ENCODE data around the gene CYB561D1. TPM values are rescaled to one million over a fixed set of nuclear protein-coding genes. Genes with fewer than 3 reads are reported as not detected.

The CYB561D1 gene
- total RNA-seq, 1 experiment from 2014 or later: 11.7 TPM

DNA sequence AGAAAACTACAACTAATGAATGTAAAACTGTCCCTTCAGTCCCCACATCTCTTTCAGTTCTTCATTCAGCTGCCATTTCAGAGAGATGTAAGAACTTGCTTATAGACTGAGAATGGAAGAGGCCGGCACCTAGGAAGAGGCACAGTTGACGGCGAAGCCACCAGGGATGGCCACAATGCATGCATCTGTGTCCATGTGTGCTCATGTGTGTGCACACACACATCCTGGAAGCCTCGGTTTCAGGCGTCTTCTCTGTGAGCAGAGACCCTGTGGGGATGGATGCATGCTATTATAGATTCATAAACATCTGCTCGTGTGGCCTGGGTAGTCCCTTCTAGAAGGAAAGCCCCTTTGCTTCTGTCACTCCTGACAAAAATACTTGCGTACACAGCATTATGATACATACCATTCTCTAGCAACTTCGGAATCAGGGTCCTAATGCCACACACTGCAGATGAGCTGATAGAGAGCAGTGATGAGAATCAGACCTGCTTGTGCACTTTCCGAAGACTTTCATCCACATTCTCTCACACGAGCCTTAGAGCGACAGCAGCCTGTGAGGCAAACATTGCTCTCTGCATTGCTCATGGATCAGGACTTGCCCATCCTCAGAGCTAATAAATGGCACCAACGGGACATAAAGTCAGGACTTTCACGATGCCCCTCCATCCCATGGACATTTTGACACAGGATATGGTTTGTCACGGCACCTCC, 33.4 kb downstream of the CYB561D1 start:
- no peak for DNase-seq
- intact Hi-C loops (cut with micrococcal nuclease; ENCODE audit: unreplicated experiment): no loop called here
- Histone ChIP-seq H2AFZ (no peak overlapping the region), H3K9me2 (ENCODE audit: insufficient read depth) (no peaks in the 10 kb centered on the region), H3K36me3 (ENCODE audit: low read depth) (no peaks in the 10 kb centered on the region), H3K79me2 (ENCODE audit: low read depth) (no peaks in the 10 kb centered on the region), H3K4me3 (no peak overlapping the region), H3K27ac (no peak overlapping the region), H3K4me1 (replicated peaks; ENCODE audit: insufficient read depth) (no peaks in the 10 kb centered on the region), H3K9me3 (ENCODE audit: insufficient read depth, low read depth) (no peaks in the 10 kb centered on the region), H3F3A (ENCODE audit: insufficient read depth, low read depth) (no peaks in the 10 kb centered on the region), H3K4me2 (no peak overlapping the region), H4K20me1 (ENCODE audit: insufficient read depth) (no peaks in the 10 kb centered on the region), H3K27me3 (ENCODE audit: insufficient read depth, low read depth) (peaks cover 26% of the 10 kb centered on the region)
- POLR2A ChIA-PET (ENCODE audit: unreplicated experiment): no interaction called here
- TF ChIP-seq, protein P1, sequence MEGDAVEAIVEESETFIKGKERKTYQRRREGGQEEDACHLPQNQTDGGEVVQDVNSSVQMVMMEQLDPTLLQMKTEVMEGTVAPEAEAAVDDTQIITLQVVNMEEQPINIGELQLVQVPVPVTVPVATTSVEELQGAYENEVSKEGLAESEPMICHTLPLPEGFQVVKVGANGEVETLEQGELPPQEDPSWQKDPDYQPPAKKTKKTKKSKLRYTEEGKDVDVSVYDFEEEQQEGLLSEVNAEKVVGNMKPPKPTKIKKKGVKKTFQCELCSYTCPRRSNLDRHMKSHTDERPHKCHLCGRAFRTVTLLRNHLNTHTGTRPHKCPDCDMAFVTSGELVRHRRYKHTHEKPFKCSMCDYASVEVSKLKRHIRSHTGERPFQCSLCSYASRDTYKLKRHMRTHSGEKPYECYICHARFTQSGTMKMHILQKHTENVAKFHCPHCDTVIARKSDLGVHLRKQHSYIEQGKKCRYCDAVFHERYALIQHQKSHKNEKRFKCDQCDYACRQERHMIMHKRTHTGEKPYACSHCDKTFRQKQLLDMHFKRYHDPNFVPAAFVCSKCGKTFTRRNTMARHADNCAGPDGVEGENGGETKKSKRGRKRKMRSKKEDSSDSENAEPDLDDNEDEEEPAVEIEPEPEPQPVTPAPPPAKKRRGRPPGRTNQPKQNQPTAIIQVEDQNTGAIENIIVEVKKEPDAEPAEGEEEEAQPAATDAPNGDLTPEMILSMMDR (conservative IDR thresholded peaks at IDR 0.05): no peak
- TF ChIP-seq EZH2 (IDR thresholded peaks at IDR 0.05; ENCODE audit: low read depth): no peak
- no TSS peak for BruUV-seq (replicated peaks)
- CTCF ChIA-PET: no interaction called here

DNA sequence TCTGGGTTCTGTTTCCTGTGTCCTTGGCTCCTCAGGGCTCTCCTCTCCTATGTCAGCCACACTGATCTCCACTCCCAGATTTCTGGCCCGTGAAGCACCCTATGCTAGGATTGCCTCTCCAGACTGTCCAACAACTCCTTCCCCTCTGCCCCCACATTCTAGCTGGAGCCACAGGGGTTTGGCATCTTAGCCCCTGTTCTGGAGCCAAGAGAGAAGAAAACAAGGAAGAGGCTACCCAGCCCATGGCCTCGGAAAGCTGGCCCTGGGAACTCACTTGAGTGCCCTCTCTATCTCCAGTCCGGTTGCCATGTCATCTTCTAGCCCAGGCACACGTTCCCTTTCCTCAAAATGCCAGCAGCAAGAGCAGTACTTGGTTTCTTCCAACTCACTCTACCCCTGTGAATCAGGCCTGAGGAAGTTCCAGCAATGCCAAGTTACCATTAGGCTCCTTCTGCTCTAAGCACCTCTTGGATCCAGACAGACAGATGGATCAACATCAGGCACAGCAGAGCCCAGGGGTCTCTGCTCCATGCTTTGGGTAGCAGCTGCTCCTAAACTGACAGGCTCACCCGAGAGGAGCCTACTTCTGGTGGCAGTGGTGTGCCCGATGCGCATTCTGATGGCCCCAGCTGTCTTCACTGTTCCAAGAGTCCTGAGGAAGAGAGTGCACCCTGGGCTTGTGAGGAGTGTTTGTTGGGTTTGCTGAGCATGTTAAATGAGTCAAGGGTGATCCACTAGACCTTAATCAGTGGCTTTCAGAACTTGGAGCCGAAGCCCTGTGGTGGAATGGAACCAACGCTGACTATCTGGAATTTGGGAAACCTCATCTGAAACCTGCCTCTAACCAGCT, 34.2 kb downstream of the CYB561D1 start:
- no peaks in the 10 kb centered on the region for H3K79me2 ChIP-seq (ENCODE audit: low read depth)
- no peak overlapping the region for H3K27ac ChIP-seq
- H3K9me2 ChIP-seq (ENCODE audit: insufficient read depth): no peaks in the 10 kb centered on the region
- no peaks in the 10 kb centered on the region for H3K4me1 ChIP-seq (replicated peaks; ENCODE audit: insufficient read depth)
- H4K20me1 ChIP-seq (ENCODE audit: insufficient read depth): no peaks in the 10 kb centered on the region
- CTCF ChIA-PET: no interaction called here
- H2AFZ ChIP-seq: no peak overlapping the region
- no peaks in the 10 kb centered on the region for H3K36me3 ChIP-seq (ENCODE audit: low read depth)
- H3K9me3 ChIP-seq (ENCODE audit: insufficient read depth, low read depth): no peaks in the 10 kb centered on the region
- H3K27me3 ChIP-seq (ENCODE audit: insufficient read depth, low read depth): peaks cover 20% of the 10 kb centered on the region
- no peak for DNase-seq
- POLR2A ChIA-PET (ENCODE audit: unreplicated experiment): no interaction called here
- H3F3A ChIP-seq (ENCODE audit: insufficient read depth, low read depth): peaks cover 2% of the 10 kb centered on the region; the same call in 1 of the 2 replicates
- TF ChIP-seq EZH2 (IDR thresholded peaks at IDR 0.05; ENCODE audit: low read depth): no peak
- TF ChIP-seq, protein P1 (conservative IDR thresholded peaks at IDR 0.05): no peak
- no peak overlapping the region for H3K4me2 ChIP-seq
- BruUV-seq (replicated peaks): no TSS peak
- no peak overlapping the region for H3K4me3 ChIP-seq
- intact Hi-C loops (cut with micrococcal nuclease; ENCODE audit: unreplicated experiment): no loop called here

DNA sequence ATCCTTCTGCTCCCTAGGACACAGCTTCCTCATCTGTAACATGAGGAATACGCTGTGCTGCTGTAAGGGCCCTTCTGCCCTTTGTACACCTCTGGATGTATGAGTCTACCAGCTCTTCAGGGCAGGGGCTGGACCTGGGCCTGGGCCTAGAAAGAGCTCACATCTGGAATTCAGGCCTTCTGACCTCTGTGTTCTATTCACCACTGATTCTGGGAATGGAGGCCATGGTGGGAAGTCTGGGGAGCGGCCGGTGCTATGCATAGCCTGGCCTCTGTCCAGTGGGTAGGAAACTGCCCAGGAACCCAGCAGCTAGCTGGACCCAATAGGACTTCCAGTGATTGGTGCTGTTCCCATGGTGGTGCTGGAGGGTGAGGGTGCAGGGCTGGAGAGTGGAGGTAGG, 34.8 kb downstream of the CYB561D1 start:
- Histone ChIP-seq H4K20me1 (ENCODE audit: insufficient read depth) (no peaks in the 10 kb centered on the region), H2AFZ (no peak overlapping the region), H3K27me3 (ENCODE audit: insufficient read depth, low read depth) (peaks cover 18% of the 10 kb centered on the region), H3K27ac (no peak overlapping the region), H3K79me2 (ENCODE audit: low read depth) (no peaks in the 10 kb centered on the region), H3K4me3 (no peak overlapping the region), H3K9me2 (ENCODE audit: insufficient read depth) (no peaks in the 10 kb centered on the region), H3K36me3 (ENCODE audit: low read depth) (no peaks in the 10 kb centered on the region), H3F3A (ENCODE audit: insufficient read depth, low read depth) (peaks cover 5% of the 10 kb centered on the region; the same call in 1 of the 2 replicates), H3K9me3 (ENCODE audit: insufficient read depth, low read depth) (no peaks in the 10 kb centered on the region), H3K4me2 (no peak overlapping the region), H3K4me1 (replicated peaks; ENCODE audit: insufficient read depth) (no peaks in the 10 kb centered on the region)
- BruUV-seq (replicated peaks): no TSS peak
- no peak for DNase-seq
- TF ChIP-seq, protein P1 (conservative IDR thresholded peaks at IDR 0.05): no peak
- no peak for TF ChIP-seq EZH2 (IDR thresholded peaks at IDR 0.05; ENCODE audit: low read depth)
- intact Hi-C loops (cut with micrococcal nuclease; ENCODE audit: unreplicated experiment): no loop called here
- ChIA-PET CTCF (interaction anchor here (1.0 kb wide), 1 partner anchor 38 kb away, joined by 3 read pairs; no protein-coding TSS in a partner anchor), POLR2A (ENCODE audit: unreplicated experiment) (no interaction called here)
